GM12864 (cell line): ENCODE results near the gene CLCF1.
A peak's percentile ranks its signal among the peaks of the same experiment; 100 is the strongest.
"Not testable (repeated sequence)": the region's sequence is repeated elsewhere in the genome, so short reads cannot be mapped to it uniquely, and the experiment has no call there.

Experiments
- DNase-seq: peaks from one replicate; pipeline ENCODE4 v3.0.0-alpha.2; 2011; ENCODE audit warnings: low read depth
- H3K4me3 ChIP-seq: 2 replicates; pipeline ENCODE4 v1.5.1; 2011; ENCODE audit warnings: mild to moderate bottlenecking, low read depth, low read length, control low read depth
- CTCF ChIP-seq: IDR thresholded peaks from 2 replicates; pipeline ENCODE4 v1.5.1; 2011; ENCODE audit warnings: low read depth, mild to moderate bottlenecking, moderate library complexity, low read length, control low read depth, inconsistent platforms; ENCODE audit errors: missing control alignments

CLCF1 gene

DNA sequence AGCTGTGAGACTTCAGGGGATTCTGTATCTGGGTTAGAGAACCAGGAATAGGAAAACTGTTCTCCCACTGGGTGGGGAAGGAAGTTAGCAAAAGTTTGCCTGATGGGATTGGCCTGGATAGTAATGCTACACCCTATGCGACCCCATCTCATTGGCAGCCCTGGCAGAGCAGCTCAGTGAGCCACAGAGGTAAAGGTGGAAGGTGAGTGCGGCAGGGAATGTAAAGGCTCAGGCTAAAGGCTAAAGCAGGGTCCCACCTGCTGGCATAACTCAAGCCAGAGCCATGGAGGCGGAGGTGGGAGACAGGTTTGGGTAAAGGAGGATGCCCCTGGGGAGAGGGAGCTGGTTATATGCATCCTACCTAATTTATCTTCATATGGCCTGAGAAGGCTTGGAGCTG is 51.3 kb downstream of the CLCF1 start:
- H3K4me3 ChIP-seq, result no peak overlapping the region
- no peak for TF ChIP-seq CTCF
- no peak for DNase-seq

GRCh38 chr11:67321313-67321871 is 52.0 kb downstream of the CLCF1 start:
- TF ChIP-seq CTCF, result no peak
- no peak overlapping the region for H3K4me3 ChIP-seq
- no peak for DNase-seq

DNA sequence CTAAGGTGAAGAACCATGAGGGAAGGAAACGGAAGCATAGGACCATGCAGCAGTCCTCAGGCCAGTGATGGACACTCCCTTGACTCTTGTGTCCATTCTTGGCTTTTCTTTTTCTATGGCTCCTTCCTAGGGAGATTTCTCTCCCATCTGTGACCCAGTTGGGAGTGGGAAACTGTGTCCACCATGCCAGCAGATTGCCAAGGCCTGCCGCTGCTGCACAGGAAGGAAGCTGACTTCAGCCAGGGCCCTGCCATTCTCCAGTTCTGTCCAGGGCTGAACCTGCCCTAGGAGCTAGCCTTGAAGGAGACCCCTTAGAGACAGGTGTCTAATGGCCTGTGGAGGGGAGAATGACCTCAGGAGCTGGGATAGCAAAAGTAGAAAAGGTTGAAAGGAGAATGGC is 52.7 kb downstream of the CLCF1 start:
- no peak for TF ChIP-seq CTCF
- no peak overlapping the region for H3K4me3 ChIP-seq
- no peak for DNase-seq

DNA sequence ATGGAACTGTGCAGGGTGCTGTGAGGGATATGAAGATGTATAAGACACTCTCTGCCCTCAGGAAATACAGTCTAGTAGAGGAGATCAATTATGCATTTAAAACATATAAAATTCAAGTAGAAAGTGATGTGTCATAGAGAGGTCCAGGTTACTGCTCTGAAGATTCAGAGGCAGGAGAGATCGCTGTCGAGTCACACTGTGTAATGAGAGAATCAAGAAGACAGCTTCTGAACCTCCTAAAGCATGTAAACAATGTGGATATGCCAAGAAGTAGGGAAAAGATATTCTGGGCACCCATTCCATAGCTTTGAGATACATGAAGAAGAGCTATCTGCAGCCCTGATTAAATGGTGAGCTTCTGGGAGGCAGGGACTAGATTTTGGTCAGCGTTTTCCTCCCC is 53.4 kb downstream of the CLCF1 start:
- no peak for DNase-seq
- TF ChIP-seq CTCF, result no peak
- no peak overlapping the region for H3K4me3 ChIP-seq

GRCh38 chr11:67318876-67319275 is 54.5 kb downstream of the CLCF1 start:
- not testable (repeated sequence) for H3K4me3 ChIP-seq, DNase-seq

DNA sequence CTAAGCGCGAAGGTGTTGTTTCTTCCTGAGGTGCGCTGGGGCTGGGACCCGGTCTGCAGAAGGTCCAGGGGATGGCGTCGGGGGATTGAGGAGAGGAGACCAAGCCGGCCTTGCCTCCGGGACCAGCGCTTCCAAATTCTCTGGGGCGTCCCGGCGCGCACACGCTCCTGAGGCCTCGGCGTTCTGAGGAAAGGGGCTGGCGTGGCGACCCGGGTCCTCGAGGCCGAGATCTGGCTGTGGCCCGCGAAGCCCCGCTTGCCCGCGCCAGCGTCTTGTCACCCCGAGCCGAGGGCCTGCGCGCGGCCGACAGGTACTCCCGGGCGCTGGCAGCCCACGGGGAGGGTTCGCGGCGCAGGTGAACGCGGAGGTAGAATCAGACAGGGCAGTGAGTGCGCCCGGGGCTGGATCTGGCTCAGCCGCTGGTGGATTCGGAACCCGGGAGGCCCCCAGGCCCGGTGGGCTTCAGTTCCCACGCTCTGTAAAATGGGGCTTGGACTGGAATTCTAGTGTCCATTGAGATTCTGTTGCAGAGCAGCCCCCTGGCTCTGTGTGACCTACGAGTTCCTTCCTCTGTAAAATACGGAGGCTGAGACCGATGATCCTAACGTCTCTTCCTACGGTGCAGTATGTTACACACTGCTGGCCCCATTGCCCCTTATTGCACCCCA is 55.4 kb downstream of the CLCF1 start:
- no peak for DNase-seq
- peak overlapping the region; percentile 84 for H3K4me3 ChIP-seq
- TF ChIP-seq CTCF, result no peak

- peak overlapping the region; percentile 84 for H3K4me3 ChIP-seq
- peak; percentile 86 for TF ChIP-seq CTCF
- DNase-seq, result peak; percentile 85
Observed at GRCh38 chr11:67317205-67317887, 56.1 kb downstream of the CLCF1 start.
